ENCODE data around the gene NAA80. TPM values are rescaled to one million over a fixed set of nuclear protein-coding genes. Genes with fewer than 3 reads are reported as not detected.

Gene NAA80
- total and polyA plus RNA-seq, 2 of the 13 experiments (the other 11 are each of a cell fraction or from before 2014, with no cell fraction given) = 3.4 to 8.7 TPM

DNA sequence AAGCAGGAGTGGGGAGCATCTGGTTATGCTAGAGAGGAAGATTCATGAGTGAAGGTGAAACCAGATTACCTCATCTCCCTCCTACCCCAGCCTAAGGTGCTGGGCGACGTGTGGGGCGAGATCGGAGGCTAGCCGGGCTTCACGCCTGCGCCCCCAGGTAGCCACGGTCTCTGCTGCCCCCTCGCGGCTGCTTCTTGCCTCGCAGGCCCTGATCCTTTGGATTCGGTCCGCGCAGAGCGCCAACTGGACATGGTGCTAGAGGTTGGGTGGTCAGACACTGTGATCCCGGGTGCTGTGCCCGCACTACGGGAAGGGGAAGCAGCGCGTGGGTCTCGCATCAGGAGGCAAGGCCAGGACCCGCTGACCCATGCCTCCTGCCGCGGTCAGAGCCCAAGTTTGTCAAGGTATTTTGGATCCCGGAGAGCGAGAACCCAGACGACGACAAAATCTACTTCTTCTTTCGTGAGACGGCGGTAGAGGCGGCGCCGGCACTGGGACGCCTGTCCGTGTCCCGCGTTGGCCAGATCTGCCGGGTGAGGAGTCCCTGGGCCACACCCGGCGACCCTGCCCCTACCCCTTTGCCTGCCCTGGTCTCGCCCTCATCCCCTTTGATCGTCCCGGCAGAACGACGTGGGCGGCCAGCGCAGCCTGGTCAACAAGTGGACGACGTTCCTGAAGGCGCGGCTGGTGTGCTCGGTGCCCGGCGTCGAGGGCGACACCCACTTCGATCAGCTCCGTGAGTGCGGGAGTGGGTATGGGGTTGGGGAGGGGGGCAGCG is 26.1 kb downstream of the NAA80 start (continued):
- TF ChIP-seq, protein P1, sequence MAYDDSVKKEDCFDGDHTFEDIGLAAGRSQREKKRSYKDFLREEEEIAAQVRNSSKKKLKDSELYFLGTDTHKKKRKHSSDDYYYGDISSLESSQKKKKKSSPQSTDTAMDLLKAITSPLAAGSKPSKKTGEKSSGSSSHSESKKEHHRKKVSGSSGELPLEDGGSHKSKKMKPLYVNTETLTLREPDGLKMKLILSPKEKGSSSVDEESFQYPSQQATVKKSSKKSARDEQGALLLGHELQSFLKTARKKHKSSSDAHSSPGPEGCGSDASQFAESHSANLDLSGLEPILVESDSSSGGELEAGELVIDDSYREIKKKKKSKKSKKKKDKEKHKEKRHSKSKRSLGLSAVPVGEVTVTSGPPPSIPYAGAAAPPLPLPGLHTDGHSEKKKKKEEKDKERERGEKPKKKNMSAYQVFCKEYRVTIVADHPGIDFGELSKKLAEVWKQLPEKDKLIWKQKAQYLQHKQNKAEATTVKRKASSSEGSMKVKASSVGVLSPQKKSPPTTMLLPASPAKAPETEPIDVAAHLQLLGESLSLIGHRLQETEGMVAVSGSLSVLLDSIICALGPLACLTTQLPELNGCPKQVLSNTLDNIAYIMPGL (CRISPR knock-in tag; IDR thresholded peaks at IDR 0.05; ENCODE audit: borderline replicate concordance in 1 of 2, low read depth in 1 of 2) = peak; percentile 66 to 76; a peak in 3 of 4 replicates
- TF ChIP-seq, protein P2, sequence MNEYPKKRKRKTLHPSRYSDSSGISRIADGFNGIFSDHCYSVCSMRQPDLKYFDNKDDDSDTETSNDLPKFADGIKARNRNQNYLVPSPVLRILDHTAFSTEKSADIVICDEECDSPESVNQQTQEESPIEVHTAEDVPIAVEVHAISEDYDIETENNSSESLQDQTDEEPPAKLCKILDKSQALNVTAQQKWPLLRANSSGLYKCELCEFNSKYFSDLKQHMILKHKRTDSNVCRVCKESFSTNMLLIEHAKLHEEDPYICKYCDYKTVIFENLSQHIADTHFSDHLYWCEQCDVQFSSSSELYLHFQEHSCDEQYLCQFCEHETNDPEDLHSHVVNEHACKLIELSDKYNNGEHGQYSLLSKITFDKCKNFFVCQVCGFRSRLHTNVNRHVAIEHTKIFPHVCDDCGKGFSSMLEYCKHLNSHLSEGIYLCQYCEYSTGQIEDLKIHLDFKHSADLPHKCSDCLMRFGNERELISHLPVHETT (CRISPR knock-in tag; conservative IDR thresholded peaks at IDR 0.05) = no peak
- TF ChIP-seq, protein P3, sequence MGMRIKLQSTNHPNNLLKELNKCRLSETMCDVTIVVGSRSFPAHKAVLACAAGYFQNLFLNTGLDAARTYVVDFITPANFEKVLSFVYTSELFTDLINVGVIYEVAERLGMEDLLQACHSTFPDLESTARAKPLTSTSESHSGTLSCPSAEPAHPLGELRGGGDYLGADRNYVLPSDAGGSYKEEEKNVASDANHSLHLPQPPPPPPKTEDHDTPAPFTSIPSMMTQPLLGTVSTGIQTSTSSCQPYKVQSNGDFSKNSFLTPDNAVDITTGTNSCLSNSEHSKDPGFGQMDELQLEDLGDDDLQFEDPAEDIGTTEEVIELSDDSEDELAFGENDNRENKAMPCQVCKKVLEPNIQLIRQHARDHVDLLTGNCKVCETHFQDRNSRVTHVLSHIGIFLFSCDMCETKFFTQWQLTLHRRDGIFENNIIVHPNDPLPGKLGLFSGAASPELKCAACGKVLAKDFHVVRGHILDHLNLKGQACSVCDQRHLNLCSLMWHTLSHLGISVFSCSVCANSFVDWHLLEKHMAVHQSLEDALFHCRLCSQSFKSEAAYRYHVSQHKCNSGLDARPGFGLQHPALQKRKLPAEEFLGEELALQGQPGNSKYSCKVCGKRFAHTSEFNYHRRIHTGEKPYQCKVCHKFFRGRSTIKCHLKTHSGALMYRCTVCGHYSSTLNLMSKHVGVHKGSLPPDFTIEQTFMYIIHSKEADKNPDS (CRISPR knock-in tag; IDR thresholded peaks at IDR 0.05) = 0 out of 2 replicates have a peak, but pooled peaks have one; percentile 33
- TF ChIP-seq GTF3A (CRISPR knock-in tag; conservative IDR thresholded peaks at IDR 0.05) (no peak), PHF20 (CRISPR knock-in tag; IDR thresholded peaks at IDR 0.05) (no peak), SOX13 (IDR thresholded peaks at IDR 0.05) (no peak), SOX13 (CRISPR knock-in tag; conservative IDR thresholded peaks at IDR 0.05 in 1 of 2, IDR thresholded peaks at IDR 0.05 in 1 of 2) (peak in 1 of 2 experiments; percentile 28; a peak in 2 of 4 replicates), ZMYM2 (CRISPR knock-in tag; IDR thresholded peaks at IDR 0.05) (no peak), ZNF660 (CRISPR knock-in tag; IDR thresholded peaks at IDR 0.05; ENCODE audit: borderline replicate concordance, low read depth) (no peak), SIX1 (CRISPR knock-in tag; IDR thresholded peaks at IDR 0.05; ENCODE audit: borderline replicate concordance) (no peak), ZEB1 (IDR thresholded peaks at IDR 0.05; ENCODE audit: insufficient replicate concordance, low read depth) (no peak), ZFAT (CRISPR knock-in tag; conservative IDR thresholded peaks at IDR 0.05) (no peak), ZNF605 (CRISPR knock-in tag; IDR thresholded peaks at IDR 0.05) (no peak), ZBTB1 (CRISPR knock-in tag; IDR thresholded peaks at IDR 0.05; ENCODE audit: borderline replicate concordance) (no peak), ISX (CRISPR knock-in tag; conservative IDR thresholded peaks at IDR 0.05) (no peak), DR1 (CRISPR knock-in tag; IDR thresholded peaks at IDR 0.05) (no peak)
- TF ChIP-seq, protein P4, sequence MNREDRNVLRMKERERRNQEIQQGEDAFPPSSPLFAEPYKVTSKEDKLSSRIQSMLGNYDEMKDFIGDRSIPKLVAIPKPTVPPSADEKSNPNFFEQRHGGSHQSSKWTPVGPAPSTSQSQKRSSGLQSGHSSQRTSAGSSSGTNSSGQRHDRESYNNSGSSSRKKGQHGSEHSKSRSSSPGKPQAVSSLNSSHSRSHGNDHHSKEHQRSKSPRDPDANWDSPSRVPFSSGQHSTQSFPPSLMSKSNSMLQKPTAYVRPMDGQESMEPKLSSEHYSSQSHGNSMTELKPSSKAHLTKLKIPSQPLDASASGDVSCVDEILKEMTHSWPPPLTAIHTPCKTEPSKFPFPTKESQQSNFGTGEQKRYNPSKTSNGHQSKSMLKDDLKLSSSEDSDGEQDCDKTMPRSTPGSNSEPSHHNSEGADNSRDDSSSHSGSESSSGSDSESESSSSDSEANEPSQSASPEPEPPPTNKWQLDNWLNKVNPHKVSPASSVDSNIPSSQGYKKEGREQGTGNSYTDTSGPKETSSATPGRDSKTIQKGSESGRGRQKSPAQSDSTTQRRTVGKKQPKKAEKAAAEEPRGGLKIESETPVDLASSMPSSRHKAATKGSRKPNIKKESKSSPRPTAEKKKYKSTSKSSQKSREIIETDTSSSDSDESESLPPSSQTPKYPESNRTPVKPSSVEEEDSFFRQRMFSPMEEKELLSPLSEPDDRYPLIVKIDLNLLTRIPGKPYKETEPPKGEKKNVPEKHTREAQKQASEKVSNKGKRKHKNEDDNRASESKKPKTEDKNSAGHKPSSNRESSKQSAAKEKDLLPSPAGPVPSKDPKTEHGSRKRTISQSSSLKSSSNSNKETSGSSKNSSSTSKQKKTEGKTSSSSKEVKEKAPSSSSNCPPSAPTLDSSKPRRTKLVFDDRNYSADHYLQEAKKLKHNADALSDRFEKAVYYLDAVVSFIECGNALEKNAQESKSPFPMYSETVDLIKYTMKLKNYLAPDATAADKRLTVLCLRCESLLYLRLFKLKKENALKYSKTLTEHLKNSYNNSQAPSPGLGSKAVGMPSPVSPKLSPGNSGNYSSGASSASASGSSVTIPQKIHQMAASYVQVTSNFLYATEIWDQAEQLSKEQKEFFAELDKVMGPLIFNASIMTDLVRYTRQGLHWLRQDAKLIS (CRISPR knock-in tag; IDR thresholded peaks at IDR 0.05) = no peak
- TF ChIP-seq, protein P5, sequence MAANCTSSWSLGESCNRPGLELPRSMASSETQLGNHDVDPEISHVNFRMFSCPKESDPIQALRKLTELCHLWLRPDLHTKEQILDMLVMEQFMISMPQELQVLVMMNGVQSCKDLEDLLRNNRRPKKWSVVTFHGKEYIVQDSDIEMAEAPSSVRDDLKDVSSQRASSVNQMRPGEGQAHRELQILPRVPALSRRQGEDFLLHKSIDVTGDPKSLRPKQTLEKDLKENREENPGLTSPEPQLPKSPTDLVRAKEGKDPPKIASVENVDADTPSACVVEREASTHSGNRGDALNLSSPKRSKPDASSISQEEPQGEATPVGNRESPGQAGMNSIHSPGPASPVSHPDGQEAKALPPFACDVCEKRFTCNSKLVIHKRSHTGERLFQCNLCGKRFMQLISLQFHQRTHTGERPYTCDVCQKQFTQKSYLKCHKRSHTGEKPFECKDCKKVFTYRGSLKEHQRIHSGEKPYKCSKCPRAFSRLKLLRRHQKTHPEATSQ (CRISPR knock-in tag; IDR thresholded peaks at IDR 0.05; ENCODE audit: borderline replicate concordance) = no peak
